HepG2 (cell line): ENCODE measurements around the gene PAK2. TPM values are rescaled to one million over a fixed set of nuclear protein-coding genes. Genes with fewer than 3 reads are reported as not detected.

Experiments used
- ATAC-seq: fragments of 200-7000 bp; cut with Tn5 transposase; 3 replicates; pipeline ENCODE4 v1.9.1; 2020; ENCODE audit warnings: mild to moderate bottlenecking, moderate library complexity
- BruUV-seq: library from RNA; stranded (reverse); fragments of 400-500 nt; replicated peaks from 2 replicates; lab custom pipeline; 2021; lab: Mats Ljungman, UMichigan
- CTCF ChIA-PET: fragments of 300-600 bp; formaldehyde crosslinking; extraction: SDS; loops from one replicate; lab custom pipeline; 2021; ENCODE audit warnings: low total read pairs, inconsistent platforms, low intra/inter-chr PET ratio; lab: Yijun Ruan, JAX
- POLR2A ChIA-PET: fragments of 350-600 bp; sonication (Branson Sonifier 250); formaldehyde crosslinking; loops from one replicate; lab custom pipeline; 2020; ENCODE audit warnings: antibody characterized with exemption, inconsistent platforms; lab: Yijun Ruan, JAX
- DNase-seq: peaks from one replicate; pipeline ENCODE4 v3.0.0-alpha.2; 2015; ENCODE audit warnings: low spot score
- FAIRE-seq: peaks from 3 replicates; lab custom pipeline; 2011; peaks lifted over from hg19 to GRCh38; lab: Jason Lieb, UNC
- H2AFZ ChIP-seq: one replicate; pipeline ENCODE4 v1.6.1; 2011; ENCODE audit warnings: low read length, inconsistent platforms
- H3K27ac ChIP-seq: fragments of 300-600 bp; 3 replicates; pipeline ENCODE4 v1.8.0; 2011; ENCODE audit warnings: mixed run types, mild to moderate bottlenecking, mixed read lengths, low read length, inconsistent platforms; ENCODE audit not compliant: insufficient read depth; ENCODE audit errors: extremely low read length
- H3K27me3 ChIP-seq, 2 experiments: fragments of 200-600 bp in 1 of 2; 2 replicates in 1 of 2; 3 replicates in 1 of 2; pipeline versions ENCODE4 v1.6.0 to v1.8.0; 2011; ENCODE audit warnings: low read length in 2 of 2, mild to moderate bottlenecking in 2 of 2, moderate library complexity in 2 of 2, inconsistent platforms in 1 of 2; ENCODE audit not compliant: insufficient read depth in 2 of 2, control insufficient read depth in 1 of 2
- H3K36me3 ChIP-seq, 2 experiments: fragments of 200-600 bp in 1 of 2; replicated peaks in 1 of 2; 2 replicates in 1 of 2; 3 replicates in 1 of 2; pipeline versions ENCODE4 v1.5.1 to v1.8.0; 2011; ENCODE audit warnings: low read length in 2 of 2, inconsistent platforms in 1 of 2; ENCODE audit not compliant: insufficient read depth in 2 of 2, control insufficient read depth in 1 of 2
- H3K4me1 ChIP-seq: 2 replicates; pipeline ENCODE4 v1.5.1; 2012; ENCODE audit warnings: low read length, inconsistent platforms; ENCODE audit not compliant: insufficient read depth
- H3K4me2 ChIP-seq: 2 replicates; pipeline ENCODE4 v1.6.0; 2011; ENCODE audit warnings: low read depth, low read length, inconsistent platforms
- H3K4me3 ChIP-seq, 3 experiments: fragments of 200-600 bp in 1 of 3; sonication (generic), shearing (Covaris generic) in 1 of 3; replicated peaks in 1 of 3; 2 replicates each; pipeline ENCODE4 v1.5.1; 2011 to 2016; ENCODE audit warnings: low read length in 3 of 3, inconsistent platforms in 2 of 3, low read depth in 2 of 3, mild to moderate bottlenecking in 2 of 3, control low read depth in 1 of 3, mixed read lengths in 1 of 3; ENCODE audit not compliant: insufficient read depth in 1 of 3
- H3K79me2 ChIP-seq: one replicate; pipeline ENCODE4 v1.6.1; 2011; ENCODE audit warnings: low read length, inconsistent platforms; ENCODE audit not compliant: insufficient read depth
- H3K9ac ChIP-seq: 2 replicates; pipeline ENCODE4 v1.6.0; 2011; ENCODE audit warnings: mild to moderate bottlenecking, low read depth, low read length, inconsistent platforms; ENCODE audit not compliant: insufficient read depth
- H3K9me3 ChIP-seq: 2 replicates; pipeline ENCODE4 v1.5.1; 2012; ENCODE audit warnings: mild to moderate bottlenecking, low read length
- H4K20me1 ChIP-seq: 2 replicates; pipeline ENCODE4 v1.6.0; 2011; ENCODE audit warnings: inconsistent platforms, mild to moderate bottlenecking, low read length, moderate library complexity; ENCODE audit not compliant: insufficient read depth
- ADNP ChIP-seq: sonication (generic); formaldehyde crosslinking; IDR thresholded peaks from 2 replicates; pipeline ENCODE4 v1.4.0; 2020; ENCODE audit warnings: missing genetic modification reagents
- GLMP ChIP-seq: sonication (generic); formaldehyde crosslinking; IDR thresholded peaks from 2 replicates; pipeline ENCODE4 v1.9.0; 2021; ENCODE audit warnings: missing genetic modification reagents, mild to moderate bottlenecking, borderline replicate concordance
- IRF9 ChIP-seq: sonication (generic); formaldehyde crosslinking; IDR thresholded peaks from 2 replicates; pipeline ENCODE4 v1.8.0; 2022; ENCODE audit warnings: missing genetic modification reagents, mild to moderate bottlenecking, borderline replicate concordance
- KDM1A ChIP-seq: IDR thresholded peaks from 2 replicates; pipeline ENCODE4 v1.6.1; 2016; ENCODE audit warnings: missing compliant biosample characterization
- KDM4B ChIP-seq: sonication (generic); formaldehyde crosslinking; IDR thresholded peaks from 2 replicates; pipeline ENCODE4 v1.4.0; 2020; ENCODE audit warnings: missing genetic modification reagents
- KDM5A ChIP-seq: fragments of 200-600 bp; sonication (generic); IDR thresholded peaks from 2 replicates; pipeline ENCODE4 v1.7.0; 2018; ENCODE audit warnings: antibody characterized with exemption, mild to moderate bottlenecking, low read length, borderline replicate concordance
- MTF2 ChIP-seq: sonication (generic); formaldehyde crosslinking; IDR thresholded peaks from 2 replicates; pipeline ENCODE4 v1.5.0; 2020; ENCODE audit warnings: missing genetic modification reagents, borderline replicate concordance
- RFX5 ChIP-seq: IDR thresholded peaks from 2 replicates; pipeline ENCODE4 v1.6.1; 2011; ENCODE audit warnings: low read depth, low read length, improper control_type of control experiment
- RNF219 ChIP-seq: sonication (generic); formaldehyde crosslinking; IDR thresholded peaks from 2 replicates; pipeline ENCODE4 v1.5.0; 2020; ENCODE audit warnings: mild to moderate bottlenecking, missing genetic modification reagents
- RXRB ChIP-seq: IDR thresholded peaks from 2 replicates; pipeline ENCODE4 v1.6.1; 2016; ENCODE audit warnings: borderline replicate concordance, missing genetic modification reagents, missing compliant biosample characterization
- TEAD2 ChIP-seq: sonication (generic); formaldehyde crosslinking; IDR thresholded peaks from 2 replicates; pipeline ENCODE4 v1.9.0; 2021; ENCODE audit warnings: missing genetic modification reagents
- ZBTB20 ChIP-seq: sonication (generic); formaldehyde crosslinking; IDR thresholded peaks from 2 replicates; pipeline ENCODE4 v1.8.1; 2023; ENCODE audit warnings: missing genetic modification reagents, low read depth, mild to moderate bottlenecking, borderline replicate concordance
- ZNF713 ChIP-seq: sonication (generic); formaldehyde crosslinking; IDR thresholded peaks from 2 replicates; pipeline ENCODE4 v1.4.0; 2020; ENCODE audit warnings: mild to moderate bottlenecking, missing genetic modification reagents
- ZNF841 ChIP-seq: sonication (generic); formaldehyde crosslinking; IDR thresholded peaks from 2 replicates; pipeline ENCODE4 v1.8.1; 2023; ENCODE audit warnings: missing genetic modification reagents, borderline replicate concordance
- ZNF879 ChIP-seq: sonication (generic); formaldehyde crosslinking; IDR thresholded peaks from 2 replicates; pipeline ENCODE4 v1.8.1; 2023; ENCODE audit warnings: missing genetic modification reagents
- WGBS: methylation state at CpG from one replicate; pipeline ENCODE4 v1.1.6; 2017; ENCODE audit warnings: low lambda C conversion rate; 5-methylcytosine and 5-hydroxymethylcytosine counted together
- in situ Hi-C: cut with HindIII; loops from 2 replicates; pipeline ENCODE4 v1.10.0; 2017; ENCODE audit warnings: low pct_unique_long_range_greater_than_20kb; ENCODE audit not compliant: extremely low pct_ligation_motif_present
- intact Hi-C: fragments of 100-400 bp; cut with micrococcal nuclease; formaldehyde crosslinking; loops from one replicate; pipeline ENCODE4 v1.10.0; 2022; ENCODE audit not compliant: unreplicated experiment
- polyA plus RNA-seq, 8 experiments: library from polyadenylated mRNA; depleted of rRNA in 3 of 8; stranded (reverse) in 7 of 8; unstranded in 1 of 8; fragments of >200 nt; fragmentation: Illumina TruSeq in 4 of 8; extraction: Trizol in 4 of 8; gene quantifications; 2 replicates each; pipeline versions ENCODE4 v1.2.1 to v1.2.3, GENCODE V29; 2011 to 2016; ENCODE audit warnings: low read depth in 4 of 8, missing spikeins in 1 of 8, mixed read lengths in 1 of 8; ENCODE audit not compliant: insufficient read depth in 1 of 8
- total RNA-seq, 5 experiments: library from RNA; depleted of rRNA; stranded (reverse); fragments of >200 nt; fragmentation: Illumina TruSeq; extraction: Trizol; gene quantifications; 2 replicates each; pipeline ENCODE4 v1.2.3, GENCODE V29; 2016; ENCODE audit warnings: low read depth in 1 of 5

PAK2 gene
- total and polyA plus RNA-seq, 2 of the 13 experiments (the other 11 are each of a cell fraction or from before 2014, with no cell fraction given): 23.0 to 24.7 TPM

- DNase-seq (no peak), ATAC-seq (no peak)
- H3K36me3 ChIP-seq: no peaks in the 10 kb centered on the region
- H3K4me2 ChIP-seq: no peak overlapping the region
- no peak overlapping the region for H3K4me3 ChIP-seq
- no peak overlapping the region for H3K27ac ChIP-seq
- 95% methylated on average over 4 of the region's 4 CpGs for WGBS
- H3K79me2 ChIP-seq: no peaks in the 10 kb centered on the region
- no peaks in the 10 kb centered on the region for H4K20me1 ChIP-seq
- TF ChIP-seq RFX5 (no peak), MTF2 (CRISPR knock-in tag) (no peak), GLMP (CRISPR knock-in tag) (no peak), RNF219 (CRISPR knock-in tag) (no peak), KDM4B (CRISPR knock-in tag) (no peak), RXRB (CRISPR knock-in tag) (no peak), ADNP (CRISPR knock-in tag) (no peak), ZNF841 (CRISPR knock-in tag) (no peak), ZNF713 (CRISPR knock-in tag) (no peak), IRF9 (CRISPR knock-in tag) (no peak), TEAD2 (CRISPR knock-in tag) (no peak), ZNF879 (CRISPR knock-in tag) (no peak), KDM5A (no peak), KDM1A (CRISPR knock-in tag) (no peak), ZBTB20 (CRISPR knock-in tag) (no peak)
- TF ChIP-seq, all 625 proteins: peak for 0
- Histone ChIP-seq H3K27me3 (no peaks in the 10 kb centered on the region; a peak in 2 of 5 replicates), H3K4me1 (peaks cover 7% of the 10 kb centered on the region), H3K9me3 (no peaks in the 10 kb centered on the region), H3K9ac (no peak overlapping the region), H2AFZ (no peak overlapping the region)
- BruUV-seq: no TSS peak
- intact Hi-C loops (no loop called here), in situ Hi-C loops (no loop called here)
- CTCF ChIA-PET: no interaction called here
- FAIRE-seq: no peak
- POLR2A ChIA-PET: no interaction called here
These were observed 32.9 kb upstream of the PAK2 start for GRCh38 chr3:196706731-196707130.
